ENCODE data around the gene SUN1. TPM values are rescaled to one million over a fixed set of nuclear protein-coding genes. Genes with fewer than 3 reads are reported as not detected.

SUN1 gene
- total RNA-seq, 2 experiments from 2014 or later: 83.4 to 105 TPM

GRCh38 chr7:903921-904755 lies 71.9 kb downstream of the SUN1 start:
- H3K4me1 ChIP-seq (ENCODE audit: insufficient read depth, low read length, poor library complexity, severe bottlenecking): no peaks in the 10 kb centered on the region
- TF ChIP-seq CTCF (conservative IDR thresholded peaks at IDR 0.05; ENCODE audit: low read length) (no peak), EZH2phosphoT487 (IDR thresholded peaks at IDR 0.05; ENCODE audit: borderline replicate concordance, low read depth, low read length) (no peak)
- ChIA-PET CTCF (ENCODE audit: unreplicated experiment) (no interaction called here), POLR2A (no interaction called here)
- DNase-seq (ENCODE audit: low spot score): no peak
- H3K4me2 ChIP-seq (ENCODE audit: low read length): no peak overlapping the region
- no peak overlapping the region for H3K4me3 ChIP-seq (ENCODE audit: low read depth, low read length, poor library complexity, severe bottlenecking)
- intact Hi-C loops (cut with micrococcal nuclease; ENCODE audit: unreplicated experiment): no loop called here
- no TSS peak for BruUV-seq (replicated peaks)
- no peaks in the 10 kb centered on the region for H3K79me2 ChIP-seq (ENCODE audit: insufficient read depth, low read depth, low read length)
- no peak overlapping the region for H2AFZ ChIP-seq (ENCODE audit: low read length)
- no peaks in the 10 kb centered on the region for H4K20me1 ChIP-seq (ENCODE audit: insufficient read depth, low read length)
- H3K36me3 ChIP-seq (ENCODE audit: insufficient read depth, low read length): no peaks in the 10 kb centered on the region
- no peaks in the 10 kb centered on the region for H3K9me2 ChIP-seq (ENCODE audit: insufficient read depth, low read length)
- no peak overlapping the region for H3K27ac ChIP-seq (ENCODE audit: low read depth, low read length, poor library complexity, severe bottlenecking)
- no peaks in the 10 kb centered on the region for H3K9me3 ChIP-seq (ENCODE audit: low read length)

GRCh38 chr7:904847-905246 lies 72.6 kb downstream of the SUN1 start:
- H3K4me2 ChIP-seq (ENCODE audit: low read length): no peak overlapping the region
- intact Hi-C loops (cut with micrococcal nuclease; ENCODE audit: unreplicated experiment): no loop called here
- BruUV-seq (replicated peaks): no TSS peak
- H3K4me1 ChIP-seq (ENCODE audit: insufficient read depth, low read length, poor library complexity, severe bottlenecking): peaks cover 6% of the 10 kb centered on the region
- no peak overlapping the region for H2AFZ ChIP-seq (ENCODE audit: low read length)
- no peaks in the 10 kb centered on the region for H3K79me2 ChIP-seq (ENCODE audit: insufficient read depth, low read depth, low read length)
- ChIA-PET POLR2A (no interaction called here), CTCF (ENCODE audit: unreplicated experiment) (no interaction called here)
- H3K9me3 ChIP-seq (ENCODE audit: low read length): no peaks in the 10 kb centered on the region
- DNase-seq (ENCODE audit: low spot score): no peak
- no peaks in the 10 kb centered on the region for H3K36me3 ChIP-seq (ENCODE audit: insufficient read depth, low read length)
- no peak overlapping the region for H3K4me3 ChIP-seq (ENCODE audit: low read depth, low read length, poor library complexity, severe bottlenecking)
- TF ChIP-seq CTCF (conservative IDR thresholded peaks at IDR 0.05; ENCODE audit: low read length): no peak
- TF ChIP-seq EZH2phosphoT487 (IDR thresholded peaks at IDR 0.05; ENCODE audit: borderline replicate concordance, low read depth, low read length): no peak
- H4K20me1 ChIP-seq (ENCODE audit: insufficient read depth, low read length): no peaks in the 10 kb centered on the region
- H3K9me2 ChIP-seq (ENCODE audit: insufficient read depth, low read length): no peaks in the 10 kb centered on the region
- H3K27ac ChIP-seq (ENCODE audit: low read depth, low read length, poor library complexity, severe bottlenecking): no peak overlapping the region

GRCh38 chr7:906776-907157 lies 74.5 kb downstream of the SUN1 start:
- Histone ChIP-seq H3K79me2 (ENCODE audit: insufficient read depth, low read depth, low read length) (no peaks in the 10 kb centered on the region), H4K20me1 (ENCODE audit: insufficient read depth, low read length) (no peaks in the 10 kb centered on the region), H3K4me3 (ENCODE audit: low read depth, low read length, poor library complexity, severe bottlenecking) (no peak overlapping the region), H3K4me1 (ENCODE audit: insufficient read depth, low read length, poor library complexity, severe bottlenecking) (peaks cover 15% of the 10 kb centered on the region), H3K4me2 (ENCODE audit: low read length) (no peak overlapping the region), H3K9me3 (ENCODE audit: low read length) (no peaks in the 10 kb centered on the region), H2AFZ (ENCODE audit: low read length) (no peak overlapping the region), H3K36me3 (ENCODE audit: insufficient read depth, low read length) (no peaks in the 10 kb centered on the region), H3K27ac (ENCODE audit: low read depth, low read length, poor library complexity, severe bottlenecking) (no peak overlapping the region), H3K9me2 (ENCODE audit: insufficient read depth, low read length) (no peaks in the 10 kb centered on the region)
- no peak for DNase-seq (ENCODE audit: low spot score)
- CTCF ChIA-PET (ENCODE audit: unreplicated experiment): no interaction called here
- intact Hi-C loops (cut with micrococcal nuclease; ENCODE audit: unreplicated experiment): no loop called here
- no peak for TF ChIP-seq CTCF (conservative IDR thresholded peaks at IDR 0.05; ENCODE audit: low read length)
- no peak for TF ChIP-seq EZH2phosphoT487 (IDR thresholded peaks at IDR 0.05; ENCODE audit: borderline replicate concordance, low read depth, low read length)
- no TSS peak for BruUV-seq (replicated peaks)
- POLR2A ChIA-PET: no interaction called here
